ENCODE results near the gene HDLBP. TPM values are rescaled to one million over a fixed set of nuclear protein-coding genes. Genes with fewer than 3 reads are reported as not detected.

Gene HDLBP
- total and polyA plus RNA-seq, 4 donors: 220 to 476 (median 318) TPM

DNA sequence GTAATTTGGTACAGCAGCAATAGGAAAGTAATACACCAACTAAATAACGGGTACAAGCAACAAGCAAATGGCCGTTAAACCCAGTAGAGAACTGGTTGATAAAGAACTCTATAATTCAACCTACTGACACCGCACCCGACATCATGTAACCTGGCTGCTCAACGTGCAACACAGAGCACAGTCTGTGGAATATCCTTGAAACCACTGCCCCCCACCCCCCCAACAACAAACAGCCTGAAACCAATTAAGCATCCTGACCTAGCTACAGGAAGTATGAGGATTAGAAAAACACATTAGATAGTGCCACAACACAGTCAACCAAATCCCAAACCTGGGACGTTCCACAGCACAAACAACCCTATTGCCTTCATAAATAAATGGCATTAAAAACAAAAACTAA lies 23.5 kb downstream of the HDLBP start:
- WGBS, 2 donors: 66 to 72% methylated on average over 6 of the region's 6 CpGs
- Histone ChIP-seq H3K27ac (ENCODE audit: low read depth in 1 of 2, low read length in 2 of 2) (no peak overlapping the region), H3K36me3 (ENCODE audit: control insufficient read depth in 1 of 2, insufficient read depth in 2 of 2, low read length in 1 of 2) (no peaks in the 10 kb centered on the region), H3K4me1 (ENCODE audit: control insufficient read depth in 1 of 2, insufficient read depth in 2 of 2, low read length in 2 of 2) (no peaks in the 10 kb centered on the region), H3K27me3 (ENCODE audit: control insufficient read depth in 1 of 2, insufficient read depth in 2 of 2, low read length in 1 of 2) (no peaks in the 10 kb centered on the region), H3K9me3 (ENCODE audit: control insufficient read depth, low read length) (no peaks in the 10 kb centered on the region), H3K4me3 (ENCODE audit: low read length in 2 of 2) (no peak overlapping the region)
- ATAC-seq (ENCODE audit: low FRiP score) (no peak), DNase-seq (no peak)
- intact Hi-C loops (cut with DNase I): no loop called here

DNA sequence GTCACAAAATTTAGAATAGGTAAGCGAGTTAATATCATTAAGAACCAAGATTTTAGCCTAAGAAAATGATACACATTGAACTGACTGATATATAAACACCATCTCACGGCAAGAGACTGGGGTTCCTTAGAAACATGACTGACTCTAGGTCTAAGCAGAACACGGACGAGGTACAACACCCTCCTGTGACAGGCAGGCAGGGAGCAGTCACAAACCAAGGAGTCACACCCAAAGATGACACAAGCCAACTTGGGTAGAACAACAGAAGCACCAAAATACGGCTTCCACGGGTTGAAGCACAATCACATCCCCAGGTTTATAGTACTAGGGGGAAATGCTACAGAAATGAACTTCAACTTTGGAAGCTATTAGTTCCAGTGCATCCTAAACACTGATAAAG lies 24.3 kb downstream of the HDLBP start:
- no peak overlapping the region for H3K4me3 ChIP-seq (ENCODE audit: low read length in 2 of 2)
- no peaks in the 10 kb centered on the region for H3K27me3 ChIP-seq (ENCODE audit: control insufficient read depth in 1 of 2, insufficient read depth in 2 of 2, low read length in 1 of 2)
- no peaks in the 10 kb centered on the region for H3K4me1 ChIP-seq (ENCODE audit: control insufficient read depth in 1 of 2, insufficient read depth in 2 of 2, low read length in 2 of 2)
- no peaks in the 10 kb centered on the region for H3K36me3 ChIP-seq (ENCODE audit: control insufficient read depth in 1 of 2, insufficient read depth in 2 of 2, low read length in 1 of 2)
- intact Hi-C loops (cut with DNase I): no loop called here
- no peak for DNase-seq
- H3K9me3 ChIP-seq (ENCODE audit: control insufficient read depth, low read length): no peaks in the 10 kb centered on the region
- no peak for ATAC-seq (ENCODE audit: low FRiP score)
- WGBS, 2 donors: 84 to 88% methylated on average over 6 of the region's 6 CpGs
- H3K27ac ChIP-seq (ENCODE audit: low read depth in 1 of 2, low read length in 2 of 2): no peak overlapping the region

GRCh38 chr2:241289597-241289996 lies 25.9 kb downstream of the HDLBP start:
- H3K27ac ChIP-seq (ENCODE audit: low read depth in 1 of 2, low read length in 2 of 2): no peak overlapping the region
- DNase-seq (no peak), ATAC-seq (ENCODE audit: low FRiP score) (no peak)
- intact Hi-C loops (cut with DNase I): no loop called here
- no peaks in the 10 kb centered on the region for H3K36me3 ChIP-seq (ENCODE audit: control insufficient read depth in 1 of 2, insufficient read depth in 2 of 2, low read length in 1 of 2)
- 65 to 69% methylated on average over 3 of the region's 3 CpGs for whole genome bisulfite sequencing, 2 donors
- no peak overlapping the region for H3K4me3 ChIP-seq (ENCODE audit: low read length in 2 of 2)
- H3K4me1 ChIP-seq (ENCODE audit: control insufficient read depth in 1 of 2, insufficient read depth in 2 of 2, low read length in 2 of 2): no peaks in the 10 kb centered on the region
- no peaks in the 10 kb centered on the region for H3K9me3 ChIP-seq (ENCODE audit: control insufficient read depth, low read length)
- H3K27me3 ChIP-seq (ENCODE audit: control insufficient read depth in 1 of 2, insufficient read depth in 2 of 2, low read length in 1 of 2): no peaks in the 10 kb centered on the region

DNA sequence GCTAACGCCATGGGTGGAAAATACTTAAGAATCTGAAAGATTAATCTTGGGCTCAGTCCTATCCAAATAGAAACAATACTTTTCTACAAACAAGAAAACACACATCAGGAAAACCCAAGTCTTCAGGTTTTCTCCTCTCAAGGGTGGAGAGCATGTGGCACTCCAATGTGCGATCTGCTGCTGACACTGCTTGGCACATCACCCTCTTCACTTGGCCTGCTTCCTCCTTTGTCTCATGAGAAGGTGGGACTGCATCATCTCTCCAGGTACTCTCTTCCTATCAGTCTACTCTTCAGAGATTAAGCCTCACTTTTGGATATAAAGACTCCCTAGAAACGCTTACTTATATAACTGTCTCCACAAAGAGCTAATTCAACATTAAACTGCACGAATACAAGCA lies 26.4 kb downstream of the HDLBP start:
- intact Hi-C loops (cut with DNase I): no loop called here
- Histone ChIP-seq H3K9me3 (ENCODE audit: control insufficient read depth, low read length) (no peaks in the 10 kb centered on the region), H3K27ac (ENCODE audit: low read depth in 1 of 2, low read length in 2 of 2) (no peak overlapping the region), H3K4me3 (ENCODE audit: low read length in 2 of 2) (no peak overlapping the region), H3K36me3 (ENCODE audit: control insufficient read depth in 1 of 2, insufficient read depth in 2 of 2, low read length in 1 of 2) (no peaks in the 10 kb centered on the region), H3K4me1 (ENCODE audit: control insufficient read depth in 1 of 2, insufficient read depth in 2 of 2, low read length in 2 of 2) (no peaks in the 10 kb centered on the region), H3K27me3 (ENCODE audit: control insufficient read depth in 1 of 2, insufficient read depth in 2 of 2, low read length in 1 of 2) (no peaks in the 10 kb centered on the region)
- no peak for ATAC-seq (ENCODE audit: low FRiP score)
- DNase-seq: no peak
- 70 to 72% methylated on average over 4 of the region's 4 CpGs for WGBS, 2 donors

DNA sequence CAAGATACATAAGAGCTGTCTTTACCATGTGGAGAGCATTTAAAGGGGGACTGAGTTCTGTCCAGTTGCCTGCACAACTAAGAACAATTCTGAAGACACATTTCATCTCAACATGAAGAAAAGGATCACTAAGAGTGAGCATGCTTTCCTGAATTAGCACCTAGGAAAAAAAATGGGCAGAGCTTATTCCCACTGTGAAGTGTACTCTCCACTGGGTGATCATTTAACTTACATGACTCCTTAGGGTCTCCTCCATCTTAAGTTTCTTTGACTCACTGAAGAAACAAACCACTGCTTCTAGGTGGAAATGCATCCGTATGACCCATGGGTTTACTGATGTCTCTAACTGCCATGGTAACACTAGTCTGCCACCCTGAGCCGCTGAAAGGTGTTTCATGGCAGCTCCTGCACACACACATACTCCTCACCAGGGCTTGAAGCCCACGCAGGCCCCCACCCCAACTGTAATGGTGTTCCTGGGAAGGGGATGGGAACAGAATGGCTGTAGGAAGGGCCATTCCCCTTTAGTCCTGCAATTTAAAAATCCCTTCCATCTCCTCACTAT lies 27.1 kb downstream of the HDLBP start:
- no peaks in the 10 kb centered on the region for H3K27me3 ChIP-seq (ENCODE audit: control insufficient read depth in 1 of 2, insufficient read depth in 2 of 2, low read length in 1 of 2)
- no peak overlapping the region for H3K4me3 ChIP-seq (ENCODE audit: low read length in 2 of 2)
- H3K36me3 ChIP-seq (ENCODE audit: control insufficient read depth in 1 of 2, insufficient read depth in 2 of 2, low read length in 1 of 2): no peaks in the 10 kb centered on the region
- no peaks in the 10 kb centered on the region for H3K4me1 ChIP-seq (ENCODE audit: control insufficient read depth in 1 of 2, insufficient read depth in 2 of 2, low read length in 2 of 2)
- no peak overlapping the region for H3K27ac ChIP-seq (ENCODE audit: low read depth in 1 of 2, low read length in 2 of 2)
- 81 to 84% methylated on average over 3 of the region's 3 CpGs for WGBS, 2 donors
- ATAC-seq (ENCODE audit: low FRiP score): no peak
- intact Hi-C loops (cut with DNase I): no loop called here
- H3K9me3 ChIP-seq (ENCODE audit: control insufficient read depth, low read length): no peaks in the 10 kb centered on the region
- DNase-seq: no peak

DNA sequence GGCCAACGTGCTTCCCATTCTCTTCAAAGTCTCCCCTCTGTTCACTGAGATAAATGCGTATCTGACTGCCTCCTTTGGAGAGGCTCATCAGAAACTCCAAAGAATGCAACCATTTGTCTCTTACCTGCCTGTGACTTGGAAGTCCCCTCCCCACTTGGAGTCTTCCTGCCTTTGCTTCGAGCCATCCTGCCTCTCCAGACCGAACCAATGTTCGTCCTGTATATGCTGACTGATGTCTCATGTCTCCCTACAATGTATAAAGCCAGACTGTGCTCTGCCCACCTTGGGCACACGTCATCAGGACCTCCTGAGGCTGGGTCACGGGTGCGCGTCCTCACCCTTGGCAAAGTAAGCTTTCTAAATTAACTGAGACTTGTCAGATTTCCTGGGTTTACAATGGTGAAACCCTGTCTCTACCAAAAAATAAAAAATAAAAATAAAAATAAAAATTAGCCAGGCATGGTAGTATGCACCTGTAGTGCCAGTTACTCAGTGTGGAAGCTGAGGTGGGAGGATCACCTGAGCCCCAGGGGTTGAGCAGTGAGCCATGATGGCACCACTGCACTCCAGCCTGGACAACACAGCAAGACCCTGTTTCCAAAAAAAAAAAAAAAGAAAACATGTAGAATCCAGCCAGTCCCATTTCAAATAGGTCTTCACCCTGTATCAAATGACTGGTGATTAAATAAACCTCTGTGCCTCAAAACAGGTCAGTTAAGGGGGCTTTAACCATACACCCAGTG lies 29.0 kb downstream of the HDLBP start:
- WGBS, 2 donors: 84 to 89% methylated on average over 9 of the region's 9 CpGs
- Histone ChIP-seq H3K27ac (ENCODE audit: low read depth in 1 of 2, low read length in 2 of 2) (no peak overlapping the region), H3K9me3 (ENCODE audit: control insufficient read depth, low read length) (no peaks in the 10 kb centered on the region), H3K36me3 (ENCODE audit: control insufficient read depth in 1 of 2, insufficient read depth in 2 of 2, low read length in 1 of 2) (no peaks in the 10 kb centered on the region), H3K4me3 (ENCODE audit: low read length in 2 of 2) (no peak overlapping the region), H3K4me1 (ENCODE audit: control insufficient read depth in 1 of 2, insufficient read depth in 2 of 2, low read length in 2 of 2) (no peaks in the 10 kb centered on the region), H3K27me3 (ENCODE audit: control insufficient read depth in 1 of 2, insufficient read depth in 2 of 2, low read length in 1 of 2) (no peaks in the 10 kb centered on the region)
- ATAC-seq (ENCODE audit: low FRiP score) (no peak), DNase-seq (no peak)
- intact Hi-C loops (cut with DNase I): no loop called here

DNA sequence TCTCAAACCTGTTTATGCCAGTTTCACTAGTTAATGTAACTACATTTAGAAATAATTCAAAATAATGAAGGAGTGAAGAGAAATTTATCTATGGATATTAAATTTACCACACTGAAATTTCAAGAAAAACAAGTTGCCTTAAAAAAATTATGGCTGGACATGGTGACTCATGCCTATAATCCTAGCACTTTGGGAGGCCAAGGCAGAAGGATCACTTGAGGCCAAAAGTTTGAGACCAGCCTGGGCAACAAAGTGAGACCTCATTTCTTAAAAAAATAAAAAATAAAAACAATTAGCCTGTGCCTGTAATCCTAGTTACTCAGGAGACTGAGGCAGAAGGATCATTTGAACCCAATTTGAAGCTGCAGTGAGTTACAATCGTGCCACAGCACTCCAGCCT lies 29.9 kb downstream of the HDLBP start:
- intact Hi-C loops (cut with DNase I): no loop called here

GRCh38 chr2:241282555-241282954 lies 32.9 kb downstream of the HDLBP start:
- Histone ChIP-seq H3K27me3 (ENCODE audit: control insufficient read depth in 1 of 2, insufficient read depth in 2 of 2, low read length in 1 of 2) (no peaks in the 10 kb centered on the region), H3K9me3 (ENCODE audit: control insufficient read depth, low read length) (no peaks in the 10 kb centered on the region), H3K36me3 (ENCODE audit: control insufficient read depth in 1 of 2, insufficient read depth in 2 of 2, low read length in 1 of 2) (no peaks in the 10 kb centered on the region), H3K4me1 (ENCODE audit: control insufficient read depth in 1 of 2, insufficient read depth in 2 of 2, low read length in 2 of 2) (no peaks in the 10 kb centered on the region), H3K4me3 (ENCODE audit: low read length in 2 of 2) (no peak overlapping the region), H3K27ac (ENCODE audit: low read depth in 1 of 2, low read length in 2 of 2) (no peak overlapping the region)
- intact Hi-C loops (cut with DNase I): no loop called here
- no peak for ATAC-seq (ENCODE audit: low FRiP score)
- whole genome bisulfite sequencing, 2 donors: 72 to 74% methylated on average over 5 of the region's 5 CpGs
- DNase-seq: no peak

More for the DNA sequence above, 29.9 kb downstream of the HDLBP start:
- ATAC-seq (ENCODE audit: low FRiP score): no peak
- no peaks in the 10 kb centered on the region for H3K9me3 ChIP-seq (ENCODE audit: control insufficient read depth, low read length)
- no peaks in the 10 kb centered on the region for H3K27me3 ChIP-seq (ENCODE audit: control insufficient read depth in 1 of 2, insufficient read depth in 2 of 2, low read length in 1 of 2)
- 91 to 97% methylated on average over 1 of the region's 1 CpG for WGBS, 2 donors
- H3K4me1 ChIP-seq (ENCODE audit: control insufficient read depth in 1 of 2, insufficient read depth in 2 of 2, low read length in 2 of 2): no peaks in the 10 kb centered on the region
- no peaks in the 10 kb centered on the region for H3K36me3 ChIP-seq (ENCODE audit: control insufficient read depth in 1 of 2, insufficient read depth in 2 of 2, low read length in 1 of 2)
- H3K4me3 ChIP-seq (ENCODE audit: low read length in 2 of 2): no peak overlapping the region
- no peak for DNase-seq
- H3K27ac ChIP-seq (ENCODE audit: low read depth in 1 of 2, low read length in 2 of 2): no peak overlapping the region

DNA sequence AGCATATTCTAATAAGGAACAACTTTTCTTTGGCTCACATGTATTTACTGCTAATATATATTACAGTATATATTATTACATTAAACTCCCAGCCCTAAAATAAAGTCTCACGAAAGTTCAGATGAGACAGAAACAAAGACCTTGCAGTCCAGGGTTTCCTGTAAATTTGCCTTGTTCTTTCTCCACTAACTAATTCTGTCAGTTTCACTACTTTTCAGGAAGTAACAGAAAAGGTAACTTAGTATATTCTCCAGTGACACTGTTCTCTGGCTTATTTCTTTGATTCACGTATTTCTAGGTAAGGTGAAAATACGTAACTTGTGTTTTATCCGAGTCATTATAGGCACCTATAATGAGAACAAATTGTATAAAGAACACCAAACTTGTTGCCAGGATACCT lies 35.2 kb downstream of the HDLBP start:
- DNase-seq: no peak
- no peaks in the 10 kb centered on the region for H3K36me3 ChIP-seq (ENCODE audit: control insufficient read depth in 1 of 2, insufficient read depth in 2 of 2, low read length in 1 of 2)
- no peaks in the 10 kb centered on the region for H3K9me3 ChIP-seq (ENCODE audit: control insufficient read depth, low read length)
- no peaks in the 10 kb centered on the region for H3K27me3 ChIP-seq (ENCODE audit: control insufficient read depth in 1 of 2, insufficient read depth in 2 of 2, low read length in 1 of 2)
- ATAC-seq (ENCODE audit: low FRiP score): no peak
- 93 to 94% methylated on average over 4 of the region's 4 CpGs for WGBS, 2 donors
- intact Hi-C loops (cut with DNase I): no loop called here
- no peak overlapping the region for H3K4me3 ChIP-seq (ENCODE audit: low read length in 2 of 2)
- H3K27ac ChIP-seq (ENCODE audit: low read depth in 1 of 2, low read length in 2 of 2): no peak overlapping the region
- no peaks in the 10 kb centered on the region for H3K4me1 ChIP-seq (ENCODE audit: control insufficient read depth in 1 of 2, insufficient read depth in 2 of 2, low read length in 2 of 2)
